H54 (cell line): ENCODE results near the gene FAM114A1.
"Not testable (repeated sequence)": the region's sequence is repeated elsewhere in the genome, so short reads cannot be mapped to it uniquely, and the experiment has no call there.

Experiments used
- DNase-seq: peaks from one replicate; pipeline ENCODE4 v3.0.0; 2011; ENCODE audit warnings: low spot score, mixed read lengths; ENCODE audit not compliant: insufficient read length
- FAIRE-seq: peaks from 3 replicates; lab custom pipeline; 2011; peaks lifted over from hg19 to GRCh38; lab: Jason Lieb, UNC
- POLR2A ChIP-seq: IDR thresholded peaks from 2 replicates; pipeline ENCODE4 v1.6.1; 2011; ENCODE audit warnings: low read depth, mild to moderate bottlenecking, low read length

Gene FAM114A1

DNA sequence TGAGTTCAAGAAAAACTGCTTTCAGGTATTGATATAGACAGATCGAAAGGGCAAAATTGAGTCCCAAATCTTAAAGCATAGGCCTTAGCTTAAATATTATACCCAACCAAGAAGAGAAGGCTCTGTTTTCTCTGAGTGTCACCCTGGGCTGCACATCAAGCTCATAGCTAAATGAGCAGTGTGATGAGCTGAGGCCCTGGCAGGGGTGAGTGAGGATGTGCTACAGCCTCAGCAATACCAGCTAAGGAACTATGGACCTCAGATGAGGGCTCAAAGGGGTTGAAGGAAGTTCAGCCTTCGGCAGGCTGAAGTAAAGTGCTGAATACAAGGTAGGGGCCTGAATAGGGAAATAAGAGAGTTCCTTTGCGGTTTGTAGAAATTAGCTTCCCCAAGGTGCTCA lies 79.3 kb downstream of the FAM114A1 start:
- FAIRE-seq: no peak
- TF ChIP-seq POLR2A: no peak
- no peak for DNase-seq

GRCh38 chr4:38948551-38948950 lies 80.9 kb downstream of the FAM114A1 start:
- no peak for TF ChIP-seq POLR2A
- peak; percentile 48 for FAIRE-seq
- DNase-seq: peak; percentile 7

DNA sequence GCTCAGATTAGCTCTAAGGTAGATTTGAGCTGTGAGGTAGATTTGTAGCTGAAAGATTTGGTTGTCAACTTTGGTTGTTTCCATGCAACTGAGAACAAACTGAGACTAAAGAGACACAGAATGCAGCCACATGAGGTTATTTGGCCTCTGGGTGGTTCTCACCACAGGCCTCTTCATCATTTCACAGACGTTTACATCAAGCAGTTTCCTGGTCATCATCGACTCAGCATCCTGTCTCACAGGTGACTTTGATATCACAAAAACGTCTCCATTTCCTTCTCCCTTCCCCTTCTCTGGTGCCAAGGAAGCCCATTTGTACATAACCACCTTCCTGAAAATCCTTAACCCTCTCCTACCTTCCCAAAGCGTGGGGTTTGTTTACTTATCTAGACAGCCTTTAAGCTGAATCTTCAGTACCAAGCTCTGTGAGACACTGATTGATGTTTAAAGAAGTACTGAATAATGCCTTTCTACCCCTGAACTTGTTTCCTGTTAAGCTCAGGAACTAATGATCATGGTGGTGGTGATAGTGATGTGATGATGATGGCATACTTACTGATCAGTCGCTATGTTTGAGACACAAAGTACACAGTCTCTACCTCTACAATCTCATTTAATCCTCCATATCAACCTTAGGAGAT lies 81.9 kb downstream of the FAM114A1 start:
- DNase-seq: no peak
- TF ChIP-seq POLR2A: no peak
- no peak for FAIRE-seq

DNA sequence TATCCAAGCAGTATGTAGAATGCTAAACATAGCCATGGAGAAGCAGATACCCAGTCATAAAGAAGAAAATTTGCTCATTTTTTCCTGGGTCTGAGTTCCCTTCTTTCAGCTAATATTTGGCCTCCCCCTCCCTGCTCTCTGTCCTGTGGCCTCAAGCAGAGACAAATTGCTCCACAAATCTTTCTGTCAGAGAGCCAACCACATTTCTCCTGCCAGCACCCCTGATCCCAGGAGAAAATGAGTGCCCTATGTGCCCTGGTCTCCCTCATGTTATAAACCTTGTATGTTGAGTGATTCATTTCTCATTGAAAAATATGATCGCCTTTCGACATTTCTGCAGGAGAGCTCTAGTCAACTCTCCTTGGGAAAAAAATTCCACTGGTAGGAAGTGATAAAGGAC lies 82.6 kb downstream of the FAM114A1 start:
- FAIRE-seq (no peak), DNase-seq (no peak)

GRCh38 chr4:38950734-38951133 lies 83.1 kb downstream of the FAM114A1 start:
- TF ChIP-seq POLR2A: no peak
- DNase-seq (no peak), FAIRE-seq (no peak)

More for the DNA sequence above, 82.6 kb downstream of the FAM114A1 start:
- TF ChIP-seq POLR2A: no peak

DNA sequence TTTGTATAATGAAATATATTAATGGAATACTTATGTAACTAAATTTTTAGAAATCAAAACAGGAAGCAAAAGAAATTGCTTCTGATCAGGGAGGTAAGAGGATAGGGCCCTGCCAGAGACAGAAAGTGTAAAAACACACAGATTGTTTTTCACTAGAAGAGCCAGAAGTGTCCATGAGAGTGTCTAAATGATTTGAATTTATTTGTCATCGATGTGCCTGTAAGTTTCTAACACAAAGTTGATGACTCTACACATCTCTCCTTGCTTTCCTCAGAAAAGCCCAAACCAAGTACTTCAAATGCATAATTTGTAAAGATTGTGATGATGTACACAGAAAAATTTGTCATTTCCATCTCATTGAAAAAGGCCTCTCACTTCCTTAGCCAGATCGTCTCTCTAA lies 84.0 kb downstream of the FAM114A1 start:
- DNase-seq (no peak), FAIRE-seq (no peak)
- TF ChIP-seq POLR2A: no peak

- FAIRE-seq: no peak
- DNase-seq: no peak
- TF ChIP-seq POLR2A: no peak
Observed at GRCh38 chr4:38952017-38952416, 84.4 kb downstream of the FAM114A1 start.

DNA sequence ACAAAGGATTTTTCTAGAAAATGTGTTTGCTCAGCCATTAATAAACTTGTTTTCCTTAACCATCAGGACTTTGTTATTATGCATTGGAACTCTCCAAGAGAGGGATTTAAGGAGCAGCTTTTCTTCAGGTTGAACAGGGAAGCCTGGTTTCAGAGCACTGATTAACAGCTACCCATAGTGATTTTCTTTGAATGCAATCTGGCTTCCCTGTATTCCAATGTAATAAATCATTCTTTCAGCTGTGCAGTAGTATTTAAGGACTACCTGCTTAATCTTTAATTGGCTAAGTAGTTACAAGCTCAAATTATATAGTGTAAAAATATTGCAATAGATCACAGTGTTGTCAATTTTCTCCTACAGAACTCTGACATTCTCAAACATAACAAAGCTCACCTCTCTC lies 87.1 kb downstream of the FAM114A1 start:
- no peak for TF ChIP-seq POLR2A
- FAIRE-seq: no peak
- no peak for DNase-seq

DNA sequence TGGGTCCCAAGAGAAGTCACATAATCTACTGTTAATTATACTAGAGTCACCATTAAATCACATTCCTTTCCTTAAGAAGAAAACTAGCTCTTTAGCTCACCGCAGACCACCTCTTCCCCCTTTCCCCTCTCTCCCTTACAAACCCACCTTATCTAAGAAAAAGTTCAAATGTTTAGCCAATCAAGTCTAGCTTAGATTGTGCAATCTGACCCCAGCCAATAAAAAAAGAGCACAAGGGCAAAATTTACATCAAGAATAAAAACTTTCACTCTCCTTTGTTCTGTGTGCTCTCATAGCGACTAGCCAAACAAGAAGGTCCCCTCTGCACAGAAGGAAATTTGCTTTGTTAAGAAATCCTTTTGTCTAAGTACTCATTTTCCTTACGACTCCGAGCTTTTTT lies 88.4 kb downstream of the FAM114A1 start:
- FAIRE-seq: no peak
- DNase-seq: no peak
- no peak for TF ChIP-seq POLR2A

DNA sequence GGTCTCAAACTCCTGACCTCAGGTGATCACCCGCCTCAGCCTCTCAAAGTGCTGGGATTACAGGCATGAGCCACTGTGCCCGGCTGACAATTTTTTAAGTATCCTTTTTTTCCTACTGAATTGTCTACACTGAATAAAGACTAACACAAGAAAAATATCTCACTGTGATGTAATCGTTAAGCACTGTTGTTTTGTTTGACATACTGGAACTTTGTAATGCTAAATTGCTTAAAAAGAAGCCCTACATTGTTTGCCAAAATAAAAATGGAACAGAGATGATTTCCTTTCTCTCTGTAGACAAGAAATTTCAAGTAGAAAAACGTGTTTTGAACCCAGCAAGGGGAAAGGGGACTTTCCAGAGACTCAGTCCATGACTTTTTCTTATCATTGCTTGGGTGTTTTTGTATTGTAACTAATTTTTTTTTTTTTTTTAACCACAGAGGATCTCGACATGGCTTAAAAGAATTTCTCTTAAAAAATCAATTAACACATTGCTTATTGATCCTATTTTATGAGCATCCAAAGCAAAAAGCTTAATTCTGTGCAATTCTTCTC lies 89.7 kb downstream of the FAM114A1 start:
- FAIRE-seq (no peak), DNase-seq (no peak)
- no peak for TF ChIP-seq POLR2A

GRCh38 chr4:38957893-38958292 lies 90.3 kb downstream of the FAM114A1 start:
- no peak for TF ChIP-seq POLR2A
- DNase-seq (no peak), FAIRE-seq (no peak)

DNA sequence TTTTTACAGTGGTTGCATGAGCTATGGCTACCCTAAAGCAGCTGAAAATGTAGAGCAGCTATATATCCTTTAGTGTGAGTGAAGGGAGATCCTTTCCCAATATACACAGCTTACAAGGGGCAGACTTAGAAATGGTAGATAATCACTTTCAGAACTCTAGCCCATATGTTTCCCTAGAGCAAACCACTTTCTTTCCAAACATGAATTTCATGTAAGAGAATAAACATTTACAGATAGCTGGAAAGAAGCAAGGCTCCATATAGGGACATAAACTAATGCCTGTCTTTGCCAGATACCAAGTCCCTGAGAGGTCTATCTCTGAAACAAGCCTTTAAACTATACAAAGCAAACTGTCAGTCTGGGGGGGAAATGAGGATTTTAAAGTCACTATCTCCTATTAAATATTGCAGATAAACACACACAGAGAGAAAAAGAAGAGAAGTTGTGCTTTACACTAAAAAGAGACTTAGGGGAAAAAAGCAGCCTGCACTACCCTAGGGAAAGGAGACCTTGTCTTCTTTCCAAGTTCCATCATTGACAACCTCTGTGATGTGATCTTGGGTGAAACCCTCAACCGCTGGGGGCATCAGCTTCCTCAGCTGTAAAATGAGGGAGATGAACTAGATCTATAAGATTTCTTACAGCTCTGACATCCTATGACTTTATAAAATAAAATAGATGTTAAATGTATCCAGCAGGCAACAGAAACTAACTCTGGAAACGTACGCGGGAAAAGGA lies 91.0 kb downstream of the FAM114A1 start:
- DNase-seq: no peak
- TF ChIP-seq POLR2A: no peak
- FAIRE-seq: no peak

GRCh38 chr4:38959248-38959647 lies 91.6 kb downstream of the FAM114A1 start:
- not testable (repeated sequence) for DNase-seq, FAIRE-seq

DNA sequence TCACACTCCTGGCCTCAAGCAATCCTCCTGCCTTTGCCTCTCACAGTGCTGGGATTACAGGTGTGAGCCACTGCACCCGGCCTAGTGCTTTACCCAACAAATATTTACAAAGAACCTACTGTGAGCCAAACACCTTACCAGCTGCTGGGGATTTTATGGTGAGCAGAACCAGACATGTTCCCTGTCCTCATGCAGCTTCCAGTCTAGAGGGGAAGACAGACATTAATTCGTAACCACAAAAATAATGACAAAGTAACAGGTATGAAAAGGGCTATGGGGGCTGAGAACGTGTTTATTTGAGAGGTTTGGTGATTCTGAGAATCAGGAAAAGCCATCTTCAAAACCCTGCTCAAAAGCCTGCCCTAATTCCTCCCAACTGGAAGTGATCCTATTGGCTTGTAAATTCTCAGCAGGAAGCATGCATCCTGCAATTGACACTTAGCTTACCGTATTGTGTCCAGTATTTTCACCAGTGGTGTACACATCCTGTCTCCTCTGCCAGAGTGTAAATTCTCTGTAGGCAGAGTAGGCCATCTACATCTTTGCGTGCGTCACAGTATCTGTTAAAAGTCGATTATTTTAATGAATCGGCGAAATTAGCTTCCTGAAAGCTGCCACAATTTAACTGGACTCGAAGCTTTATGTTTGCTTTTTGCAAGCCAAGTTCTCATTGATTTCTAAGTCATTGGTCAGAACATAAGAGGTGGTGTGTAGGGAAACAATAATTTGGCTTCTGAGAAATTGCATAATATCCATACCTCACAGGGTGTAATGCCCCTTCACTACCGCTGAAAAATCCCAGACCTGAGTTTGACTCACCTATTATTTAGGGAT lies 97.6 kb downstream of the FAM114A1 start:
- FAIRE-seq (no peak), DNase-seq (no peak)

GRCh38 chr4:38965866-38966265 lies 98.3 kb downstream of the FAM114A1 start:
- no peak for FAIRE-seq
- no peak for TF ChIP-seq POLR2A
- DNase-seq: no peak

More for the DNA sequence above, 97.6 kb downstream of the FAM114A1 start:
- TF ChIP-seq POLR2A: no peak
